H1 (cell line): Measurements from ENCODE around the gene SAMD4A. TPM values are rescaled to one million over a fixed set of nuclear protein-coding genes. Genes with fewer than 3 reads are reported as not detected.

Experiments
- CTCF ChIA-PET: fragments of 300-600 bp; sonication (Branson Sonifier 250); formaldehyde crosslinking; loops from one replicate; lab custom pipeline; 2021; ENCODE audit not compliant: partially characterized antibody; lab: Charles Lee
- POLR2A ChIA-PET: fragments of 300-600 bp; sonication (Branson Sonifier 250); formaldehyde crosslinking; loops from one replicate; lab custom pipeline; 2021; ENCODE audit warnings: inconsistent platforms; ENCODE audit not compliant: partially characterized antibody; lab: Charles Lee
- DNase-seq, 2 experiments: peaks; one replicate each; pipeline versions ENCODE4 v3.0.0 to v3.0.0-alpha.2; 2010 to 2022; ENCODE audit warnings: low spot score in 2 of 2, low read depth in 1 of 2, mixed read lengths in 1 of 2
- FAIRE-seq: peaks from 2 replicates; lab custom pipeline; 2011; peaks lifted over from hg19 to GRCh38; lab: Jason Lieb, UNC
- H2AFZ ChIP-seq: 2 replicates; pipeline ENCODE4 v1.8.1; 2012; ENCODE audit warnings: low read length, inconsistent platforms
- H2AK5ac ChIP-seq: 2 replicates; pipeline ENCODE4 v1.6.1; 2013; ENCODE audit warnings: low read depth, low read length
- H2BK120ac ChIP-seq: replicated peaks from 2 replicates; pipeline ENCODE3; 2013; ENCODE audit warnings: low read depth, low read length, inconsistent platforms
- H2BK12ac ChIP-seq: 2 replicates; pipeline ENCODE4 v1.6.1; 2013; ENCODE audit warnings: low read depth, low read length
- H2BK15ac ChIP-seq: 2 replicates; pipeline ENCODE4 v1.6.1; 2013; ENCODE audit warnings: low read length
- H2BK20ac ChIP-seq: 2 replicates; pipeline ENCODE4 v1.6.1; 2013; ENCODE audit warnings: low read length
- H2BK5ac ChIP-seq: 2 replicates; pipeline ENCODE4 v1.6.1; 2013; ENCODE audit warnings: low read depth, low read length
- H3K14ac ChIP-seq: 2 replicates; pipeline ENCODE4 v1.6.1; 2013; ENCODE audit warnings: inconsistent platforms; ENCODE audit not compliant: insufficient read length
- H3K18ac ChIP-seq: 2 replicates; pipeline ENCODE4 v1.6.1; 2013; ENCODE audit warnings: low read length; ENCODE audit errors: extremely low read depth
- H3K23ac ChIP-seq: 2 replicates; pipeline ENCODE4 v1.6.1; 2013; ENCODE audit warnings: inconsistent platforms; ENCODE audit not compliant: insufficient read length
- H3K23me2 ChIP-seq: 2 replicates; pipeline ENCODE4 v1.6.1; 2013; ENCODE audit warnings: low read depth, low read length
- H3K27ac ChIP-seq: 2 replicates; pipeline ENCODE4 v1.6.1; 2011; ENCODE audit warnings: low read depth, low read length, inconsistent platforms
- H3K27me3 ChIP-seq, 4 experiments: replicated peaks in 1 of 4; 1 replicate in 1 of 4; 2 replicates in 3 of 4; pipeline versions ENCODE4 v1.6.1 to v1.8.1; 2011 to 2013; ENCODE audit warnings: low read length in 3 of 4, mild to moderate bottlenecking in 3 of 4, inconsistent platforms in 2 of 4, mixed read lengths in 2 of 4, moderate library complexity in 1 of 4; ENCODE audit not compliant: control insufficient read depth in 3 of 4, insufficient read depth in 3 of 4; ENCODE audit errors: extremely low read depth in 1 of 4
- H3K36me3 ChIP-seq, 4 experiments: 2 replicates each; pipeline versions ENCODE4 v1.6.1 to v1.8.1; 2011 to 2013; ENCODE audit warnings: mild to moderate bottlenecking in 4 of 4, low read length in 3 of 4, moderate library complexity in 2 of 4, control low read depth in 1 of 4, inconsistent platforms in 1 of 4; ENCODE audit not compliant: insufficient read depth in 4 of 4, control insufficient read depth in 2 of 4
- H3K4ac ChIP-seq: replicated peaks from 2 replicates; pipeline ENCODE3; 2013; ENCODE audit warnings: low read length, low read depth, mixed read lengths, inconsistent platforms; ENCODE audit not compliant: insufficient read length
- H3K4me1 ChIP-seq, 4 experiments: replicated peaks in 1 of 4; 1 replicate in 1 of 4; 2 replicates in 3 of 4; pipeline versions ENCODE4 v1.6.1 to v1.8.1; 2011 to 2013; ENCODE audit warnings: low read length in 3 of 4, inconsistent platforms in 2 of 4, mixed read lengths in 1 of 4; ENCODE audit not compliant: insufficient read depth in 4 of 4, control insufficient read depth in 3 of 4
- H3K4me2 ChIP-seq, 2 experiments: 2 replicates each; pipeline versions ENCODE4 v1.6.1 to v1.8.1; 2011 to 2013; ENCODE audit warnings: low read depth in 2 of 2, low read length in 2 of 2, control low read depth in 1 of 2, inconsistent platforms in 1 of 2, mild to moderate bottlenecking in 1 of 2; ENCODE audit not compliant: insufficient read depth in 1 of 2
- H3K4me3 ChIP-seq, 4 experiments: fragments of 200-600, 300-600 bp in 1 of 4; sonication (generic), shearing (Covaris generic), sonication (Bioruptor Twin) in 1 of 4; 2 replicates each; pipeline versions ENCODE4 v1.5.1 to v1.8.1; 2011 to 2016; ENCODE audit warnings: low read length in 4 of 4, low read depth in 3 of 4, control low read depth in 2 of 4, inconsistent platforms in 2 of 4, mild to moderate bottlenecking in 2 of 4, mixed read lengths in 1 of 4, moderate library complexity in 1 of 4; ENCODE audit not compliant: insufficient read depth in 2 of 4; ENCODE audit errors: extremely low read depth in 1 of 4
- H3K56ac ChIP-seq: replicated peaks from 2 replicates; pipeline ENCODE3; 2013; ENCODE audit warnings: low read depth, mild to moderate bottlenecking, mixed read lengths, low read length, inconsistent platforms; ENCODE audit not compliant: insufficient read length
- H3K79me1 ChIP-seq: 2 replicates; pipeline ENCODE4 v1.6.1; 2013; ENCODE audit warnings: low read depth, low read length, control low read depth
- H3K79me2 ChIP-seq, 2 experiments: 2 replicates each; pipeline versions ENCODE4 v1.6.1 to v1.8.1; 2012 to 2013; ENCODE audit warnings: low read length in 2 of 2, mild to moderate bottlenecking in 2 of 2, inconsistent platforms in 1 of 2; ENCODE audit not compliant: insufficient read depth in 2 of 2, control insufficient read depth in 1 of 2
- H3K9ac ChIP-seq, 4 experiments: replicated peaks in 1 of 4; 1 replicate in 1 of 4; 2 replicates in 3 of 4; pipeline versions ENCODE4 v1.6.1 to v1.8.1; 2011 to 2013; ENCODE audit warnings: low read depth in 3 of 4, low read length in 3 of 4, control low read depth in 2 of 4, mild to moderate bottlenecking in 2 of 4, moderate library complexity in 2 of 4, inconsistent platforms in 1 of 4; ENCODE audit errors: extremely low read depth in 1 of 4
- H3K9me3 ChIP-seq, 2 experiments: 2 replicates each; pipeline versions ENCODE4 v1.6.1 to v1.8.1; 2012 to 2013; ENCODE audit warnings: mild to moderate bottlenecking in 2 of 2, moderate library complexity in 2 of 2, control low read depth in 1 of 2, inconsistent platforms in 1 of 2, low read depth in 1 of 2, low read length in 1 of 2, mixed read lengths in 1 of 2; ENCODE audit not compliant: insufficient read depth in 2 of 2
- H4K20me1 ChIP-seq, 2 experiments: replicated peaks in 1 of 2; 2 replicates each; pipeline versions ENCODE3 to v1.8.1; 2011 to 2013; ENCODE audit warnings: inconsistent platforms in 2 of 2, low read length in 2 of 2, mild to moderate bottlenecking in 1 of 2; ENCODE audit not compliant: insufficient read depth in 2 of 2, control insufficient read depth in 1 of 2
- H4K5ac ChIP-seq: 2 replicates; pipeline ENCODE4 v1.6.1; 2013; ENCODE audit warnings: low read length, low read depth, mixed read lengths, inconsistent platforms; ENCODE audit not compliant: insufficient read length
- H4K8ac ChIP-seq: 2 replicates; pipeline ENCODE4 v1.8.0; 2013; ENCODE audit warnings: mild to moderate bottlenecking, moderate library complexity, low read length, inconsistent platforms; ENCODE audit not compliant: insufficient read depth; ENCODE audit errors: extremely low read depth
- H4K91ac ChIP-seq: replicated peaks from 2 replicates; pipeline ENCODE3; 2013; ENCODE audit warnings: low read length, mixed read lengths, inconsistent platforms; ENCODE audit not compliant: insufficient read length
- ASH2L ChIP-seq: fragments of 200-600, 300-600 bp; sonication (generic); IDR thresholded peaks from one replicate; pipeline ENCODE4 v1.7.1; 2017; ENCODE audit warnings: low read length
- CREB1 ChIP-seq: IDR thresholded peaks from 2 replicates; pipeline ENCODE4 v1.6.1; 2012; ENCODE audit warnings: inconsistent platforms
- POU5F1 ChIP-seq: IDR thresholded peaks from 2 replicates; pipeline ENCODE4 v1.6.1; 2011; ENCODE audit warnings: low read depth, mild to moderate bottlenecking, low read length, moderate library complexity
- SAP30 ChIP-seq: fragments of 300-600 bp; sonication (generic); IDR thresholded peaks from 2 replicates; pipeline ENCODE4 v1.7.1; 2012; ENCODE audit warnings: low read length, moderate library complexity, mild to moderate bottlenecking, inconsistent platforms; ENCODE audit not compliant: insufficient read depth, insufficient replicate concordance
- WGBS, 2 experiments: shearing (Covaris generic) in 1 of 2; methylation state at CpG; one replicate each; pipeline versions ENCODE4 v1.1.6 to v1.1.7; 2013 to 2015; ENCODE audit warnings: low lambda C conversion rate in 2 of 2, mixed read lengths in 2 of 2, inconsistent platforms in 1 of 2, low coverage in 1 of 2, missing lambda C conversion rate in 1 of 2; ENCODE audit not compliant: insufficient replicate concordance in 2 of 2, insufficient coverage in 1 of 2, insufficient read length in 1 of 2; ENCODE audit errors: extremely low coverage in 1 of 2, missing lambda C conversion rate in 1 of 2; 5-methylcytosine and 5-hydroxymethylcytosine counted together
- polyA plus RNA-seq, 7 experiments: library from polyadenylated mRNA; depleted of rRNA in 3 of 7; stranded (reverse) in 5 of 7; unstranded in 2 of 7; fragments of >200 nt in 5 of 7; fragments of 200-250 nt in 2 of 7; gene quantifications; 1 replicate in 5 of 7; 2 replicates in 1 of 7; 4 replicates in 1 of 7; pipeline versions ENCODE4 v1.2.1 to v1.2.3, GENCODE V29; 2011 to 2013; ENCODE audit warnings: missing spikeins in 2 of 7, mixed read lengths in 2 of 7
- total RNA-seq: library from RNA; stranded (reverse); fragmentation: NEBNext Ultra II Directional; extraction: Animal tissue kit (Norgen Biotek cat#: 25700); gene quantifications from 2 replicates; pipeline ENCODE4 v1.2.1, GENCODE V29; 2021

SAMD4A gene
- total and polyA plus RNA-seq, 2 of the 8 experiments (the other 6 are each of a cell fraction or from before 2014, with no cell fraction given) = 2.4 to 12.3 TPM

DNA sequence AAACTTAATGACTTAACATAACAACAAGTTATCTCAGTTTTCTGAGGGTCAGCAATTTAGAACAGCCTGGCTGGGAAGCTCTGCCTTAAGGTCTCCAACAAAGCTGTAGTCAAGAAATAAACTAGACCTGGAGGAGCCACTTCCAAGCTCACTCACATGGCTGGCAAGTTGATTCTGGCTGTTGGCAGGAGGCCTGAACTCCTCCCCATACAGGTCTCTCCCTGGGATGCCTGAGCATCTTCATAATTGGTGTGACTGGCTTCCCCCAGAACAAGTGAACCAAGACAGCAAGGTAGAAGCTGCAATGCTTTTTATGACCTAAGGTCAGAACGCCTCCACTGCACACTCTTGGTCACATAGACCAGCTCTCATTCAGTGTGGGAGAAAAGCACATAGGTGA, 128.3 kb downstream of the SAMD4A start:
- no peak overlapping the region for H4K91ac ChIP-seq
- WGBS, 2 experiments = 100% methylated on average over 1 of the region's 1 CpG; no CpG with 5 or more reads in 1 of the 2 experiments
- ChIA-PET CTCF (interaction anchor here (1.0 to 7.4 kb wide), 9 partner anchors 15 to 198 kb away, joined by 3 to 108 read pairs (median 4); no protein-coding TSS in a partner anchor), POLR2A (interaction anchor here (0.7 to 1.5 kb wide), 3 partner anchors 11 to 132 kb away, joined by 3 to 6 read pairs (median 4); partner anchors contain the start of gene SAMD4A)
- no peak overlapping the region for H2BK120ac ChIP-seq
- no peak overlapping the region for H3K4ac ChIP-seq
- no peak overlapping the region for H2BK12ac ChIP-seq
- no peak overlapping the region for H3K27ac ChIP-seq
- no peak overlapping the region for H4K5ac ChIP-seq
- no peak overlapping the region for H3K9ac ChIP-seq
- no peaks in the 10 kb centered on the region for H3K27me3 ChIP-seq
- no peaks in the 10 kb centered on the region for H3K36me3 ChIP-seq
- DNase-seq (no peak), FAIRE-seq (no peak)
- H3K23ac ChIP-seq = no peak overlapping the region
- H2BK15ac ChIP-seq = no peak overlapping the region
- peaks cover 0 to 6% (median 1%) of the 10 kb centered on the region in 4 experiments; a peak in 4 of 7 replicates for H3K4me1 ChIP-seq
- H3K23me2 ChIP-seq = no peaks in the 10 kb centered on the region
- no peak overlapping the region for H2BK5ac ChIP-seq
- no peaks in the 10 kb centered on the region for H4K20me1 ChIP-seq
- no peaks in the 10 kb centered on the region for H3K9me3 ChIP-seq
- H3K4me3 ChIP-seq = no peak overlapping the region
- H3K56ac ChIP-seq = no peak overlapping the region
- H3K4me2 ChIP-seq = no peak overlapping the region
- H3K79me1 ChIP-seq = peaks cover 3% of the 10 kb centered on the region
- no peak overlapping the region for H2BK20ac ChIP-seq
- no peak overlapping the region for H3K14ac ChIP-seq
- no peak overlapping the region for H3K18ac ChIP-seq
- no peak overlapping the region for H4K8ac ChIP-seq
- H3K79me2 ChIP-seq = no peaks in the 10 kb centered on the region
- no peak overlapping the region for H2AFZ ChIP-seq
- H2AK5ac ChIP-seq = no peak overlapping the region
- no peak for TF ChIP-seq POU5F1
- no peak for TF ChIP-seq CREB1
- no peak for TF ChIP-seq ASH2L
- TF ChIP-seq SAP30 = no peak
